ENCODE measurements around the gene PRDX3.

PRDX3 gene

GRCh38 chr10:119178372-119179119 is at the start of gene PRDX3:
PRDX3 (minus strand) TSS chr10:119178812; CDS start chr10:119178790, 22 bp downstream.
- peak; percentile 94 for DNase-seq (ENCODE audit: low spot score)
- no peak for TF ChIP-seq CTCF (IDR thresholded peaks at IDR 0.05)

GRCh38 chr10:119227825-119228224 is 49.2 kb upstream of the PRDX3 start:
- TF ChIP-seq CTCF (IDR thresholded peaks at IDR 0.05): no peak
- no peak overlapping the region for H3K4me3 ChIP-seq
- no peak for DNase-seq (ENCODE audit: low spot score)

More at GRCh38 chr10:119178372-119179119, at the start of gene PRDX3:
- H3K27ac ChIP-seq: peak within 1 kb of the TSS; percentile 92 to 97
- peak within 1 kb of the TSS; percentile 79 for H3K4me3 ChIP-seq

GRCh38 chr10:119225083-119225658 is 46.6 kb upstream of the PRDX3 start:
- H3K4me3 ChIP-seq: no peak overlapping the region
- TF ChIP-seq CTCF (IDR thresholded peaks at IDR 0.05): no peak
- H3K27ac ChIP-seq: peak overlapping the region in 1 of 2 donors; percentile 70
- no peak for DNase-seq (ENCODE audit: low spot score)

More at GRCh38 chr10:119227825-119228224, 49.2 kb upstream of the PRDX3 start:
- no peak overlapping the region for H3K27ac ChIP-seq

- no peak for TF ChIP-seq CTCF (IDR thresholded peaks at IDR 0.05)
- Histone ChIP-seq H3K4me3 (peak overlapping the region; percentile 28), H3K27ac (peak overlapping the region; percentile 69 to 83)
- no peak for DNase-seq (ENCODE audit: low spot score)
Observed at GRCh38 chr10:119222966-119223386, 44.4 kb upstream of the PRDX3 start.

- H3K27ac ChIP-seq: peak overlapping the region; percentile 69 to 83
- DNase-seq (ENCODE audit: low spot score): no peak
- H3K4me3 ChIP-seq: peak overlapping the region; percentile 28
- no peak for TF ChIP-seq CTCF (IDR thresholded peaks at IDR 0.05)
Observed at GRCh38 chr10:119222537-119222936, 43.9 kb upstream of the PRDX3 start.

GRCh38 chr10:119221666-119222065 is 43.1 kb upstream of the PRDX3 start:
- Histone ChIP-seq H3K4me3 (peak overlapping the region; percentile 52), H3K27ac (peak overlapping the region; percentile 69 to 83)
- no peak for TF ChIP-seq CTCF (IDR thresholded peaks at IDR 0.05)
- no peak for DNase-seq (ENCODE audit: low spot score)

GRCh38 chr10:119221201-119221600 is 42.6 kb upstream of the PRDX3 start:
- H3K4me3 ChIP-seq: peak overlapping the region; percentile 52
- no peak for DNase-seq (ENCODE audit: low spot score)
- H3K27ac ChIP-seq: peak overlapping the region; percentile 69 to 83
- no peak for TF ChIP-seq CTCF (IDR thresholded peaks at IDR 0.05)
